Fibroblast of lung (primary cell): ENCODE measurements around the gene COL6A2.

Experiments used
- EZH2 ChIP-seq: IDR thresholded peaks from 2 replicates; pipeline ENCODE4 v1.5.1; 2012; ENCODE audit warnings: low read length, control low read depth, mild to moderate bottlenecking; ENCODE audit errors: missing control alignments
- TF ChIP-seq, protein P1 (sequence below), 2 donors: IDR thresholded peaks in 1 of 2; conservative IDR thresholded peaks in 1 of 2; 1 replicate in 1 of 2; 2 replicates in 1 of 2; pipeline ENCODE4 v1.5.1; 2011 to 2012; ENCODE audit warnings: low read length in 2 of 2, control low read depth in 1 of 2, inconsistent platforms in 1 of 2, low read depth in 1 of 2, mild to moderate bottlenecking in 1 of 2

DNA sequence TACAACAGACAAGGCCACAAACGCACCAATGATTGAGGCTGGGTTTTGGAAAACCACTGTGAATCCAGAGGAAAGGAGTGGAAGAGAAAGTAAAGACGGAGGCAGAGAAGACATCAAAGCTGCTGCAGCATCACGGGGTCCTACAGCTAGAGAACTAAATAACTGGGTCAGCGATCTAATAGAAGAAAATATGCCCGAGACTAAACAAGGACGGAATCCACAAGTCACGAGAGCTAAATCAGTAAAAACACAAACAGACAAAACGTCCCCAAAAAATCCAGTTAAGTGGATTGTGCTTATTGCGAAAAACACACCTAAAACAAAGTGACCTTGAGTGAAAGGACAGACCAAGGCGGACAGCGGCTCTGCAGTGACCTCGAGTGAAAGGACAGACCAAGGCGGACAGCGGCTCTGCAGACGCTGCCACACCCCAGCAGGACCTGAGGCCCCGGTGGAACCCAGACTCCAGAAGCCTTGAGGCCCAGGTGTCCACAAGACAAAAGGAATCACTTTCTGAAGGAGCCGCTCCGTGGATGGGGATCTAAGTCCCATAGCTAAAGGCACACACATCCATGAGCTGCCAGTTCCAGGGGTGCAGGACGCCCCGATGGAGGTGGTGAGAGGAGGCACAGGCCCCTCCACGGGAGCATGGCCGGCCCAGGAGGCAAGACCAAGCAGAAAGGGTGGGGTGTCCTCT, 51.4 kb downstream of the COL6A2 start:
- TF ChIP-seq, protein P1, sequence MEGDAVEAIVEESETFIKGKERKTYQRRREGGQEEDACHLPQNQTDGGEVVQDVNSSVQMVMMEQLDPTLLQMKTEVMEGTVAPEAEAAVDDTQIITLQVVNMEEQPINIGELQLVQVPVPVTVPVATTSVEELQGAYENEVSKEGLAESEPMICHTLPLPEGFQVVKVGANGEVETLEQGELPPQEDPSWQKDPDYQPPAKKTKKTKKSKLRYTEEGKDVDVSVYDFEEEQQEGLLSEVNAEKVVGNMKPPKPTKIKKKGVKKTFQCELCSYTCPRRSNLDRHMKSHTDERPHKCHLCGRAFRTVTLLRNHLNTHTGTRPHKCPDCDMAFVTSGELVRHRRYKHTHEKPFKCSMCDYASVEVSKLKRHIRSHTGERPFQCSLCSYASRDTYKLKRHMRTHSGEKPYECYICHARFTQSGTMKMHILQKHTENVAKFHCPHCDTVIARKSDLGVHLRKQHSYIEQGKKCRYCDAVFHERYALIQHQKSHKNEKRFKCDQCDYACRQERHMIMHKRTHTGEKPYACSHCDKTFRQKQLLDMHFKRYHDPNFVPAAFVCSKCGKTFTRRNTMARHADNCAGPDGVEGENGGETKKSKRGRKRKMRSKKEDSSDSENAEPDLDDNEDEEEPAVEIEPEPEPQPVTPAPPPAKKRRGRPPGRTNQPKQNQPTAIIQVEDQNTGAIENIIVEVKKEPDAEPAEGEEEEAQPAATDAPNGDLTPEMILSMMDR (conservative IDR thresholded peaks at IDR 0.05 in 1 of 2, IDR thresholded peaks at IDR 0.05 in 1 of 2; ENCODE audit: low read depth in 1 of 2, low read length in 2 of 2): no peak
- TF ChIP-seq EZH2: no peak
